GM10266 (cell line): ENCODE results near the gene PACRG.

Source experiments
- DNase-seq: peaks from one replicate; pipeline ENCODE4 v3.0.0; 2012; ENCODE audit errors: extremely low spot score
- TF ChIP-seq, protein P1 (sequence below): IDR thresholded peaks from 2 replicates; pipeline ENCODE4 v1.5.1; 2012; ENCODE audit warnings: mild to moderate bottlenecking, low read depth; ENCODE audit not compliant: control insufficient read depth, insufficient read depth; ENCODE audit errors: missing control alignments

The PACRG gene

DNA sequence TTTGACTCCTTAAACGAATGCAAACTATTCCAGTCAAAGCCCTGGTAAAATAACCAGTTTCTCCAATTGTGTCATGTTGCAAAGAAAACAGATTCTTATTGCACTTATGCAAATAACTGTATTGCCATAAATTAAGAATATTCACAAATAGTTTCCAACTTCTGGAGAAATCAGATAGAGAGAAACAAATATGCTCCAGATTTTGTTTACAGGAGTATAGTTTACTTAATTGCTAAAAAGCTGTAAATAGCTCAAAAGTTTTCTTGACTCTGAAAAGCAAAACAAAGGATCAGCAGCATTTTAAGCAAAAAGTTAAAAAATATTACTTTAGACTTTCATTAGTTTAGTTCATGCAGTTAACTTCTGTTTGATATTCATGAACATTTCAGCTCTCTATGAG lies 304.2 kb downstream of the PACRG start:
- no peak for DNase-seq
- TF ChIP-seq, protein P1, sequence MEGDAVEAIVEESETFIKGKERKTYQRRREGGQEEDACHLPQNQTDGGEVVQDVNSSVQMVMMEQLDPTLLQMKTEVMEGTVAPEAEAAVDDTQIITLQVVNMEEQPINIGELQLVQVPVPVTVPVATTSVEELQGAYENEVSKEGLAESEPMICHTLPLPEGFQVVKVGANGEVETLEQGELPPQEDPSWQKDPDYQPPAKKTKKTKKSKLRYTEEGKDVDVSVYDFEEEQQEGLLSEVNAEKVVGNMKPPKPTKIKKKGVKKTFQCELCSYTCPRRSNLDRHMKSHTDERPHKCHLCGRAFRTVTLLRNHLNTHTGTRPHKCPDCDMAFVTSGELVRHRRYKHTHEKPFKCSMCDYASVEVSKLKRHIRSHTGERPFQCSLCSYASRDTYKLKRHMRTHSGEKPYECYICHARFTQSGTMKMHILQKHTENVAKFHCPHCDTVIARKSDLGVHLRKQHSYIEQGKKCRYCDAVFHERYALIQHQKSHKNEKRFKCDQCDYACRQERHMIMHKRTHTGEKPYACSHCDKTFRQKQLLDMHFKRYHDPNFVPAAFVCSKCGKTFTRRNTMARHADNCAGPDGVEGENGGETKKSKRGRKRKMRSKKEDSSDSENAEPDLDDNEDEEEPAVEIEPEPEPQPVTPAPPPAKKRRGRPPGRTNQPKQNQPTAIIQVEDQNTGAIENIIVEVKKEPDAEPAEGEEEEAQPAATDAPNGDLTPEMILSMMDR: no peak

DNA sequence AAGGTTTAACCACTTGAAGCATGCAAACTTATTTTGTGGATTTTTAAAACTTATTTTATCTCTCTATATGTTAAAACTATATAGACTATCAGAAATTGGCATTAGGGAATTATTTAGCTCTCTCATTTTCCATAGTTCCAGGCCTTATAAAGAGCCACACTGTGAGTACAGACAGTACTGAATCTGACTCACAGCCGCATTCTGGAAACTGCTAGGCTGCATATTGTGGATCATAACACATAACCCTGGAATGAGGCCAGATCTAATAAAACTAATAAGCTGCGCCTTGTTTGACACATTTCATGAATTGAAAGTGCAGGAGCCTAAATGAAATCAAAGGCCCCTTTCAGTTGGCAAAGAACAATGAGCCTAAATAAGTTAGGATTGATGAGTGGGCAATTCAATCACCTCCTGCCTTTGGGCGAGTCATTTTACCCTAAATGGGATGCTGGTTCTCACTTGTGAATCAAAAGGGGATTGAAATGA lies 308.4 kb downstream of the PACRG start:
- TF ChIP-seq, protein P1: no peak
- DNase-seq: no peak

DNA sequence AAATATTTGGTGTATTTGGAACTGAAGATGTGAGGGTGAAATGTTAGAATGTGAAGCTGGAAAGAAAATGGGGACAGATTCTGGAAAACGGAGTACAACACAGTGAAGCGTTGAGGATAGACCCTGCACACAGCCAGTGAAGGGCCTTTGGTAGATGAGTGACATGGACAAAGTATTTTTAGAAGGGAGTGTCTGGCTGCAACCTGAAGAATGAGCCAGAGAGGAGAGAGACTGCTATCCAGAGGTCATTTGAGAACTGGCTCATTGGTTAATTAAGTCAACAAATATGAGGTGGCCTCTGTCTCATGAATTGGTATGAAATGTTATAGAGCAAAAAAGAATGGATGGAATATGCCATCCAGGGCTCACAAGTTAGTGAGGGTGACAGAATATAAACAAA lies 310.5 kb downstream of the PACRG start:
- no peak for DNase-seq
- TF ChIP-seq, protein P1: no peak

DNA sequence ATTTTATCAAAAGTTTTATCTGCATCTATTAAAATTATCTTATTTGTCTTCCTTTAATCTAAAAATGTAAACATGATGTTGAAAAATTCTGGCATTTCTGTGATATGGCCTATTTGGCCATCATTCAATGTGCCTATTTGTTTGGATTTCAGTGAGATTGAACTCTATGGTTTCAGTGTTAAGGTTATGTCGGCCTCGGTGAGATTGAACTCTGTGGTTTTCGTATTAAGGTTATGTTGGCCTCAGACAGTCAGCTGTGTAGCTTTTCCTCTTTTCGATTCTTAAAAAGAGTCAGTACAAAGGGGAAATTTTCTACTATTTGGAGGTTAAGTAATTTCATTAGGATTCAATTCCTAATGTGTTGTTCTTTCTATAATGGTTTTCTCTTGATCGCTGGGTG lies 320.6 kb downstream of the PACRG start:
- TF ChIP-seq, protein P1: no peak
- DNase-seq: no peak

DNA sequence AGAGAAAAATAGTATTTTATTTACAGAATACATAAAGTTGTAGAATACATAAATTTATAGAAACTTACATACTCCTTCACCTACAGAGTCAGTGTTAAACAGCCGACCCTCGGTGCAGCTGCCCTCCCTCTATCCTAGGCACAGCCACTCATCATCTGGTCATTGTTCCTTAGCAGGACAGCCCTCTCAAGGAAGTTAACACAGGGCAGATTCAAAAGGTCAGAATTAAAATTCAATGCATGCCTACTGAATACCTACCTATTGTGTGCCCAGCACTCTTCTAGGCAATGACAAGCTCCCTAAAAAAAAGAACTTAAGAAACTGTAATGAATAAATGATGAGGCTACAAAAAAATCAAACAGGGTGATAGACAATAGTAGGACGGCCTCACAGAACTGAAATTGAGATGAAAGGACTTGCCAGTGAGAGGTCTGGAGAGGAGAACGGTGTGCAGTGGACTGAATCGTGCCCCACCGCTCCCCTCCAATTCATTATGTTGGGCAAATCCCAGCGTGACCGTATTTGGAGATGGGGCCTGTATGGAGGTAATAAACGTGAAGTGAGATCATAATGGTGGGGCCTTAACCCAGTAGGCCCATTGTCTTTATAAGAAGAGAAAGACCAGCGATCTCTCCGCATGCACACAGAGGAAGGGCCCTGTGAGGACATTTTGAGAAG lies 326.0 kb downstream of the PACRG start:
- DNase-seq: no peak
- TF ChIP-seq, protein P1: no peak

DNA sequence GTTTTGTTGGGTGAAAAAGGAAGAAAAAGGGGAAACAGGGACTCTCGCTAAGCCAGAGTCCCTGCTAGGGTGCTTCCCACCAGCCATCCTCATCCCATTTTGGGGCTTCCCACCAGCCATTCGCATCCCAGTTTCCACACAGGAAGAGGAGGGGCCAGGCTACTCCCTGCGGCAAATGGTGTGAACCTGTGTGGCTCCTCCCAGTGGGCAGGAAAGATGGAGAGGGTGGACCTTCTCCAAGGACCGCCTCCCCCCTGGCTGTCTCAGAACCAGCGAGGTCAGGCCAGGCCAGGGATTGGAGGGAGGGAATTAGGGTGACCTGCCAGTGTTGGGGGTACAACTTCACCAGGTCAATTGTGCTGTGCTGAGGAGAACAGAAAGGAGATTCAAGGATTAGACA lies 326.9 kb downstream of the PACRG start:
- no peak for DNase-seq
- TF ChIP-seq, protein P1: no peak

DNA sequence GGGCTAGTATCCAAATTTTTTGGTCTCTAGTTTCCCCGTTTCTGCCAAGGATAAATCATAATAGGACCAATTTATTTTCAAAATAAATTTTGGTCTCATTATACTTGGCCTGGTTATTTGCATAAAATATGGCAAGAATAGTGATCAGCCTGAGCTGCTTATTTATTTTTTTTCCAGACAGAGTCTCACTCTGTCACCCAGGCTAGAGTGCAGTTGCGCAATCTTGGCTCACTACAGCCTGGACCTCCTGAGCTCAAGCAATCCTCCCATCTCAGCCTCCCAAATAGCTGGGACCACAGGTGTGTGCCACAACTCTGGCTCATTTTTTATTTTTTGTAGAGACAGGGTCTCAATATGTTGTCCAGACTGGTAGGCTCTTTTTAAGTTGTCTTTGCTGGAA lies 329.5 kb downstream of the PACRG start:
- TF ChIP-seq, protein P1: no peak
- no peak for DNase-seq
